ENCODE data around the gene NAIF1. TPM values are rescaled to one million over a fixed set of nuclear protein-coding genes. Genes with fewer than 3 reads are reported as not detected.

The NAIF1 gene
- total and polyA plus RNA-seq, 2 donors (not counting 3 experiments of a cell fraction or from before 2014, with no cell fraction given), result 8.2 to 10.1 TPM

- H3K27ac ChIP-seq (ENCODE audit: insufficient read depth, low read depth, low read length), result no peak overlapping the region
- TF ChIP-seq MYC (IDR thresholded peaks at IDR 0.05; ENCODE audit: low read depth, low read length), result no peak
- intact Hi-C loops (cut with micrococcal nuclease) (no loop called here), dilution Hi-C loops (cut with MboI; ENCODE audit: extremely low pct_ligation_motif_present, low sequenced_read_pairs) (no loop called here)
- H3K9me1 ChIP-seq (replicated peaks; ENCODE audit: control insufficient read depth, extremely low read depth, insufficient read depth, low read length), result no peaks in the 10 kb centered on the region
- no TSS peak for BruUV-seq (replicated peaks)
- no peaks in the 10 kb centered on the region for H3K79me2 ChIP-seq (ENCODE audit: control insufficient read depth, insufficient read depth, low read length)
- H3K4me1 ChIP-seq (ENCODE audit: control insufficient read depth, extremely low read depth, insufficient read depth, low read length), result peaks cover 8% of the 10 kb centered on the region
- no peak overlapping the region for H2AFZ ChIP-seq (ENCODE audit: low read depth, low read length)
- ChIA-PET CTCF (interaction anchor here (1.3 kb wide), 2 partner anchors 9 to 10 kb away, joined by 3 read pairs; partner anchors contain the start of gene NAIF1), POLR2A (no interaction called here)
- FAIRE-seq, result no peak
- no peaks in the 10 kb centered on the region for H4K20me1 ChIP-seq (replicated peaks; ENCODE audit: control insufficient read depth, extremely low read depth, insufficient read depth, low read length)
- no peaks in the 10 kb centered on the region for H3K36me3 ChIP-seq (ENCODE audit: control insufficient read depth in 2 of 2, extremely low read depth in 1 of 2, insufficient read depth in 2 of 2, low read length in 2 of 2)
- no peak overlapping the region for H3K4me2 ChIP-seq (ENCODE audit: insufficient read depth, low read length)
- no peak overlapping the region for H3K9ac ChIP-seq (replicated peaks; ENCODE audit: extremely low read depth, insufficient read depth, low read length)
- no peaks in the 10 kb centered on the region for H3K27me3 ChIP-seq (ENCODE audit: control insufficient read depth in 2 of 2, insufficient read depth in 2 of 2, low read length in 2 of 2)
- DNase-seq (ENCODE audit: low read depth, low spot score), result no peak
- H3K4me3 ChIP-seq (replicated peaks in 1 of 3; ENCODE audit: insufficient read depth in 1 of 3, low read depth in 1 of 3, low read length in 3 of 3), result no peak overlapping the region
- H3K9me3 ChIP-seq (replicated peaks; ENCODE audit: control insufficient read depth, insufficient read depth, low read length), result no peaks in the 10 kb centered on the region
These were observed 10.0 kb downstream of the NAIF1 start for GRCh38 chr9:128056887-128057723.

GRCh38 chr9:128056086-128056485 lies 11.0 kb downstream of the NAIF1 start:
- Histone ChIP-seq H3K27ac (ENCODE audit: insufficient read depth, low read depth, low read length) (no peak overlapping the region), H3K36me3 (ENCODE audit: control insufficient read depth in 2 of 2, extremely low read depth in 1 of 2, insufficient read depth in 2 of 2, low read length in 2 of 2) (no peaks in the 10 kb centered on the region), H2AFZ (ENCODE audit: low read depth, low read length) (no peak overlapping the region), H3K4me2 (ENCODE audit: insufficient read depth, low read length) (no peak overlapping the region), H3K27me3 (ENCODE audit: control insufficient read depth in 2 of 2, insufficient read depth in 2 of 2, low read length in 2 of 2) (no peaks in the 10 kb centered on the region), H3K9ac (replicated peaks; ENCODE audit: extremely low read depth, insufficient read depth, low read length) (no peak overlapping the region), H3K9me1 (replicated peaks; ENCODE audit: control insufficient read depth, extremely low read depth, insufficient read depth, low read length) (no peaks in the 10 kb centered on the region), H3K4me3 (replicated peaks in 1 of 3; ENCODE audit: insufficient read depth in 1 of 3, low read depth in 1 of 3, low read length in 3 of 3) (no peak overlapping the region), H4K20me1 (replicated peaks; ENCODE audit: control insufficient read depth, extremely low read depth, insufficient read depth, low read length) (no peaks in the 10 kb centered on the region), H3K9me3 (replicated peaks; ENCODE audit: control insufficient read depth, insufficient read depth, low read length) (no peaks in the 10 kb centered on the region), H3K4me1 (ENCODE audit: control insufficient read depth, extremely low read depth, insufficient read depth, low read length) (peaks cover 2% of the 10 kb centered on the region), H3K79me2 (ENCODE audit: control insufficient read depth, insufficient read depth, low read length) (no peaks in the 10 kb centered on the region)
- DNase-seq (ENCODE audit: low read depth, low spot score), result no peak
- TF ChIP-seq CTCF (IDR thresholded peaks at IDR 0.05; ENCODE audit: extremely low read depth in 1 of 2, insufficient read depth in 1 of 2, low read depth in 1 of 2, low read length in 2 of 2) (no peak), MAX (IDR thresholded peaks at IDR 0.05; ENCODE audit: insufficient read depth, insufficient read length) (no peak), EZH2 (IDR thresholded peaks at IDR 0.05; ENCODE audit: borderline replicate concordance, low read depth, low read length, severe bottlenecking) (no peak), POLR2AphosphoS5 (IDR thresholded peaks at IDR 0.05; ENCODE audit: insufficient read depth, low read depth, low read length) (no peak), FOS (IDR thresholded peaks at IDR 0.05; ENCODE audit: borderline replicate concordance, insufficient read depth, low read length) (no peak), JUN (IDR thresholded peaks at IDR 0.05; ENCODE audit: borderline replicate concordance, insufficient read depth, insufficient read length, low read depth) (no peak), GATA2 (IDR thresholded peaks at IDR 0.05; ENCODE audit: insufficient read depth, insufficient read length, low read depth, low read length) (no peak), POLR2A (IDR thresholded peaks at IDR 0.05; ENCODE audit: low read depth, low read length) (no peak), MYC (IDR thresholded peaks at IDR 0.05; ENCODE audit: low read depth, low read length) (no peak)
- dilution Hi-C loops (cut with MboI; ENCODE audit: extremely low pct_ligation_motif_present, low sequenced_read_pairs), result no loop called here
- POLR2A ChIA-PET, result interaction anchor here (0.7 kb wide), 1 partner anchor 11 kb away, joined by 4 read pairs; the partner anchor contains the start of gene NAIF1
- no peak for FAIRE-seq
- BruUV-seq (replicated peaks), result no TSS peak
- CTCF ChIA-PET, result interaction anchor here (1.2 to 1.3 kb wide), 3 partner anchors 8 to 115 kb away, joined by 3 read pairs; partner anchors contain the start of gene NAIF1
- intact Hi-C loops (cut with micrococcal nuclease), result no loop called here

All from endothelial cell of umbilical vein (primary cell).